Trophoblast cell (in vitro differentiated cells and primary cell): ENCODE measurements around the gene COL4A1.

ENCODE experiments used
- DNase-seq, 2 donors: peaks; one replicate each; pipeline ENCODE4 v3.0.0-alpha.2; 2016
- H2AFZ ChIP-seq: 2 replicates; pipeline ENCODE4 v1.6.1; 2013; ENCODE audit warnings: low read length, moderate library complexity, mild to moderate bottlenecking; ENCODE audit not compliant: insufficient read depth, poor library complexity
- H2AK5ac ChIP-seq: 2 replicates; pipeline ENCODE4 v1.6.1; 2013; ENCODE audit warnings: mild to moderate bottlenecking, low read length
- H2BK120ac ChIP-seq: 2 replicates; pipeline ENCODE4 v1.6.1; 2013; ENCODE audit warnings: low read length, mild to moderate bottlenecking, moderate library complexity; ENCODE audit not compliant: insufficient read depth, poor library complexity
- H2BK12ac ChIP-seq: 2 replicates; pipeline ENCODE4 v1.6.1; 2013; ENCODE audit warnings: mild to moderate bottlenecking, low read length, moderate library complexity
- H2BK5ac ChIP-seq: 2 replicates; pipeline ENCODE4 v1.6.1; 2013; ENCODE audit warnings: low read length, low read depth, moderate library complexity, mild to moderate bottlenecking; ENCODE audit not compliant: poor library complexity
- H3K14ac ChIP-seq: 2 replicates; pipeline ENCODE4 v1.6.1; 2013; ENCODE audit warnings: mild to moderate bottlenecking, low read length
- H3K18ac ChIP-seq: 2 replicates; pipeline ENCODE4 v1.6.1; 2013; ENCODE audit warnings: mild to moderate bottlenecking, low read length
- H3K23ac ChIP-seq: 2 replicates; pipeline ENCODE4 v1.6.1; 2013; ENCODE audit warnings: low read length
- H3K27ac ChIP-seq: 2 replicates; pipeline ENCODE4 v1.5.1; 2013; ENCODE audit warnings: low read depth, mild to moderate bottlenecking, inconsistent platforms, low read length, moderate library complexity
- H3K27me3 ChIP-seq: 2 replicates; pipeline ENCODE4 v1.6.1; 2013; ENCODE audit warnings: inconsistent platforms, mild to moderate bottlenecking, low read length, moderate library complexity; ENCODE audit not compliant: insufficient read depth
- H3K36me3 ChIP-seq, 2 experiments: 1 replicate in 1 of 2; 2 replicates in 1 of 2; pipeline ENCODE4 v1.6.1; 2013; ENCODE audit warnings: low read length in 2 of 2, mild to moderate bottlenecking in 2 of 2, moderate library complexity in 1 of 2; ENCODE audit not compliant: insufficient read depth in 2 of 2, control insufficient read depth in 1 of 2
- H3K4ac ChIP-seq: 2 replicates; pipeline ENCODE4 v1.6.1; 2013; ENCODE audit warnings: low read depth, mild to moderate bottlenecking, low read length, moderate library complexity
- H3K4me1 ChIP-seq, 2 experiments: 1 replicate in 1 of 2; 2 replicates in 1 of 2; pipeline ENCODE4 v1.6.1; 2013; ENCODE audit warnings: low read length in 2 of 2, mild to moderate bottlenecking in 2 of 2, moderate library complexity in 1 of 2; ENCODE audit not compliant: insufficient read depth in 2 of 2, control insufficient read depth in 1 of 2
- H3K4me2 ChIP-seq: 2 replicates; pipeline ENCODE4 v1.6.1; 2013; ENCODE audit warnings: inconsistent platforms, mild to moderate bottlenecking, low read length, moderate library complexity
- H3K4me3 ChIP-seq: 2 replicates; pipeline ENCODE4 v1.5.1; 2013; ENCODE audit warnings: mild to moderate bottlenecking, low read depth, low read length, inconsistent platforms
- H3K79me1 ChIP-seq: one replicate; pipeline ENCODE4 v1.6.1; 2013; ENCODE audit warnings: low read length
- H3K79me2 ChIP-seq: 2 replicates; pipeline ENCODE4 v1.6.1; 2013; ENCODE audit warnings: low read length, mild to moderate bottlenecking; ENCODE audit not compliant: control insufficient read depth, insufficient read depth, poor library complexity
- H3K9ac ChIP-seq: 2 replicates; pipeline ENCODE4 v1.6.1; 2013; ENCODE audit warnings: mild to moderate bottlenecking, low read length
- H3K9me3 ChIP-seq: 2 replicates; pipeline ENCODE4 v1.6.1; 2013; ENCODE audit warnings: low read depth, mild to moderate bottlenecking, control low read depth, inconsistent platforms, low read length; ENCODE audit not compliant: insufficient read depth
- H4K12ac ChIP-seq: 2 replicates; pipeline ENCODE4 v1.6.1; 2013; ENCODE audit warnings: low read depth, mild to moderate bottlenecking, low read length, moderate library complexity
- H4K8ac ChIP-seq: 2 replicates; pipeline ENCODE4 v1.6.1; 2013; ENCODE audit warnings: low read depth, mild to moderate bottlenecking, low read length, moderate library complexity
- H4K91ac ChIP-seq: one replicate; pipeline ENCODE4 v1.6.1; 2013; ENCODE audit warnings: low read depth, mild to moderate bottlenecking, low read length, moderate library complexity
- WGBS: extraction: QIAGEN DNeasy Blood & Tissue Kit; methylation state at CpG from one replicate; pipeline ENCODE4 v1.1.7; 2013; ENCODE audit warnings: missing lambda C conversion rate; ENCODE audit not compliant: insufficient read length, insufficient coverage; ENCODE audit errors: extremely low coverage; 5-methylcytosine and 5-hydroxymethylcytosine counted together

The COL4A1 gene

GRCh38 chr13:110177790-110178189 lies 129.2 kb downstream of the COL4A1 start:
- WGBS = no CpG with 5 or more reads among the region's 8 CpGs
- H2BK5ac ChIP-seq = no peak overlapping the region
- no peaks in the 10 kb centered on the region for H3K27me3 ChIP-seq

DNA sequence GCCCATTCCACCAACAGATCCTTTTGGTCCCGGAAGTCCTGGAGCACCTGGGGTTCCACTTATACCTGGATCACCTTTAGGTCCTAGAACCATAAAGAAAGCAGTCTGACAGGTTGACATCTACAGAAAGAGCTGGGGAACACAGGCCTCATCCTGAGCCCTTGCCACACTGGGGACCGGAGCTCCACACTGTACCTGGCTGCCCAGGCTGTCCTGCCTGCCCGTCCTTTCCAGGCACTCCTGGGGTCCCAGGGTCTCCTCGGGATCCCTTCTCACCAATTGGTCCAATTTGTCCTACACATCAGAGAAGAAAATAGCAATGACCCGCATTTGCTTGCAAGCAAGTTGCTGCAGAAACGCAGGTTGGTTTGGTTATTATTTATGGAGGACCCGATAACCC lies 130.5 kb downstream of the COL4A1 start:
- H3K4me2 ChIP-seq = no peak overlapping the region
- no peaks in the 10 kb centered on the region for H3K9me3 ChIP-seq
- WGBS = no CpG with 5 or more reads among the region's 7 CpGs
- no peaks in the 10 kb centered on the region for H3K4me1 ChIP-seq
- H4K12ac ChIP-seq = no peak overlapping the region
- H3K36me3 ChIP-seq = peaks cover 69 to 87% of the 10 kb centered on the region in 2 experiments
- H2AK5ac ChIP-seq = no peak overlapping the region
- no peak overlapping the region for H2BK120ac ChIP-seq
- no peak overlapping the region for H3K4ac ChIP-seq
- H4K8ac ChIP-seq = no peak overlapping the region
- no peak overlapping the region for H2BK12ac ChIP-seq
- no peak overlapping the region for H3K14ac ChIP-seq
- no peaks in the 10 kb centered on the region for H3K27me3 ChIP-seq
- H3K27ac ChIP-seq = no peak overlapping the region
- no peak overlapping the region for H3K4me3 ChIP-seq
- H3K18ac ChIP-seq = no peak overlapping the region
- H3K79me1 ChIP-seq = no peaks in the 10 kb centered on the region
- H4K91ac ChIP-seq = no peak overlapping the region
- H3K23ac ChIP-seq = no peak overlapping the region
- no peak overlapping the region for H3K9ac ChIP-seq
- DNase-seq = no peak
- no peaks in the 10 kb centered on the region for H3K79me2 ChIP-seq
- no peak overlapping the region for H2BK5ac ChIP-seq
- H2AFZ ChIP-seq = no peak overlapping the region

More at GRCh38 chr13:110177790-110178189, 129.2 kb downstream of the COL4A1 start:
- no peaks in the 10 kb centered on the region for H3K79me2 ChIP-seq
- no peak overlapping the region for H3K4me3 ChIP-seq
- no peak overlapping the region for H4K12ac ChIP-seq
- no peak overlapping the region for H2BK120ac ChIP-seq
- DNase-seq = no peak
- no peak overlapping the region for H3K9ac ChIP-seq
- H3K23ac ChIP-seq = no peak overlapping the region
- H3K18ac ChIP-seq = no peak overlapping the region
- H2BK12ac ChIP-seq = no peak overlapping the region
- H2AFZ ChIP-seq = no peak overlapping the region
- peaks cover 71 to 90% of the 10 kb centered on the region in 2 experiments for H3K36me3 ChIP-seq
- H3K27ac ChIP-seq = no peak overlapping the region
- no peaks in the 10 kb centered on the region for H3K79me1 ChIP-seq
- no peak overlapping the region for H2AK5ac ChIP-seq
- no peak overlapping the region for H3K14ac ChIP-seq
- H4K91ac ChIP-seq = no peak overlapping the region
- no peak overlapping the region for H3K4me2 ChIP-seq
- H4K8ac ChIP-seq = no peak overlapping the region
- no peaks in the 10 kb centered on the region for H3K4me1 ChIP-seq
- H3K4ac ChIP-seq = no peak overlapping the region
- H3K9me3 ChIP-seq = peaks cover 2% of the 10 kb centered on the region

DNA sequence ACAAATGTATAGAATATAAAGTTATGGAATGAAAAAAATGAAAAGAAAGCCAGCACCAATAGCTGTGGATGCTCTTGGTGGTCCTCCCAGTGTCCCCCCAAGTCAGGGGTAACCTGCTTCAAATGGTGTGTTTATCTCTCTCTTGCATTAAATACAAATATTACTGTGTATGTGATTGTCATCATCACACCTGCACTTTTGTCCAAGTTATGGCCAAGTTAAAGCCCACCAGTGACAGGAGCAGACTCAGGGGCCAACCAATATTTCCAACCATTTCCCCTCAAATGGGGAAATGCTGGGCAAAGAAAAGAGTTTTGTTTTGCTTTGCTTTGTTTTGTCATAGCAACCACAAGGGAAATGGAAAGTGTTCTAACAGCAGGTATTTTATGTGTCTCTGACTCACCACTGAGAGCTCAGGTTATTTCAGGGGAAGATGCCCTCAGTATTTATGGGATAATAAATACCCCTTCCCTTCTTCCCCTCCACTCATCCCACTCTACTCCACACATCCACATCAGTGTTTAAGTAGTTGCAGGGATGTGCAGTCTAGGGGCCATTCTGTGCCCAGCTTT lies 133.6 kb downstream of the COL4A1 start:
- Histone ChIP-seq H2BK5ac (no peak overlapping the region), H3K4ac (no peak overlapping the region)

DNA sequence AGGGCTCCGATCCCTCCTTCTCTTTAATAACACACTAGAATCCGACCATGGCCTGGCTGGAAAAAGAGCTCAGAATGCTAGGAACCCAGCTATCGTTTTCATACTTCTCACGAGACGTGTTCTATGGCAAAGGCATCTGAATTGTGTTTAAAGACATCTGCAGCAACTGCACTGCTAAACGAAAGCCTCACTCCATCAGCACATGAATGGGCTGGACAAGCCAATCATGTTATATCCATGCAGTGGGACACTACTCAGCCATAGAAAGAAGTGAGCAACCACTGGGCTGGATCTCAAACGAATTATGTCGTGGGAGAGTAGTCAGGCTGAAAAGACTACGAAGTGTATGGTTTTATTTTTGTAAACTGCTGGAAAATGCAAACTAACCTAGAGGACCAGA lies 136.1 kb downstream of the COL4A1 start:
- no peak overlapping the region for H3K4me2 ChIP-seq
- no peak overlapping the region for H3K4me3 ChIP-seq
- DNase-seq = no peak
- H3K79me1 ChIP-seq = no peaks in the 10 kb centered on the region
- no CpG with 5 or more reads among the region's 9 CpGs for WGBS
- no peak overlapping the region for H4K91ac ChIP-seq
- no peak overlapping the region for H3K23ac ChIP-seq
- H2BK12ac ChIP-seq = no peak overlapping the region
- no peak overlapping the region for H2BK120ac ChIP-seq
- H3K9me3 ChIP-seq = no peaks in the 10 kb centered on the region
- no peak overlapping the region for H3K18ac ChIP-seq
- H4K12ac ChIP-seq = no peak overlapping the region
- no peak overlapping the region for H4K8ac ChIP-seq
- peaks cover 54 to 79% of the 10 kb centered on the region in 2 experiments for H3K36me3 ChIP-seq
- H3K4ac ChIP-seq = no peak overlapping the region
- H2BK5ac ChIP-seq = no peak overlapping the region
- H3K27ac ChIP-seq = no peak overlapping the region
- H3K9ac ChIP-seq = no peak overlapping the region
- H2AFZ ChIP-seq = no peak overlapping the region
- H3K79me2 ChIP-seq = no peaks in the 10 kb centered on the region
- H3K27me3 ChIP-seq = no peaks in the 10 kb centered on the region
- no peak overlapping the region for H2AK5ac ChIP-seq
- H3K4me1 ChIP-seq = no peaks in the 10 kb centered on the region
- no peak overlapping the region for H3K14ac ChIP-seq

More for the DNA sequence above, 133.6 kb downstream of the COL4A1 start:
- Histone ChIP-seq H3K27me3 (no peaks in the 10 kb centered on the region), H4K91ac (no peak overlapping the region), H3K14ac (no peak overlapping the region), H3K23ac (no peak overlapping the region), H3K4me2 (no peak overlapping the region), H3K27ac (no peak overlapping the region), H2BK120ac (no peak overlapping the region), H3K36me3 (peaks cover 61 to 86% of the 10 kb centered on the region in 2 experiments), H2AK5ac (no peak overlapping the region), H3K9me3 (no peaks in the 10 kb centered on the region), H4K12ac (no peak overlapping the region), H3K79me2 (no peaks in the 10 kb centered on the region), H2BK12ac (no peak overlapping the region), H3K9ac (no peak overlapping the region), H4K8ac (no peak overlapping the region), H3K4me1 (no peaks in the 10 kb centered on the region), H3K79me1 (no peaks in the 10 kb centered on the region), H3K4me3 (no peak overlapping the region), H3K18ac (no peak overlapping the region), H2AFZ (no peak overlapping the region)
- no peak for DNase-seq
